ENCODE results near the gene FSTL5. TPM values are rescaled to one million over a fixed set of nuclear protein-coding genes. Genes with fewer than 3 reads are reported as not detected.

FSTL5 gene
- total RNA-seq, 1 donor from 2014 or later = not detected

GRCh38 chr4:161714022-161714751 is 449.6 kb downstream of the FSTL5 start:
- POLR2A ChIA-PET = no interaction called here
- intact Hi-C loops (cut with micrococcal nuclease) = no loop called here

GRCh38 chr4:161704653-161705052 is 459.1 kb downstream of the FSTL5 start:
- ATAC-seq (ENCODE audit: low read depth) = no peak
- CTCF ChIA-PET = no interaction called here
- Mint-ChIP-seq H3K36me3 (ENCODE audit: low read depth) (no peaks in the 10 kb centered on the region), H3K27me3 (no peaks in the 10 kb centered on the region), H3K4me1 (no peaks in the 10 kb centered on the region), H3K27ac (no peak overlapping the region), H3K9me3 (peaks cover 3% of the 10 kb centered on the region), H3K4me3 (no peak overlapping the region)
- intact Hi-C loops (cut with micrococcal nuclease) = no loop called here
- no peak for TF ChIP-seq CTCF (IDR thresholded peaks at IDR 0.05)
- POLR2A ChIA-PET = no interaction called here
- no peak for DNase-seq

More at GRCh38 chr4:161714022-161714751, 449.6 kb downstream of the FSTL5 start:
- DNase-seq (no peak), ATAC-seq (ENCODE audit: low read depth) (no peak)
- Mint-ChIP-seq H3K27ac (no peak overlapping the region), H3K9me3 (peaks cover 8% of the 10 kb centered on the region), H3K4me3 (no peak overlapping the region), H3K4me1 (no peaks in the 10 kb centered on the region), H3K27me3 (no peaks in the 10 kb centered on the region), H3K36me3 (ENCODE audit: low read depth) (no peaks in the 10 kb centered on the region)
- CTCF ChIA-PET = no interaction called here
- TF ChIP-seq CTCF (IDR thresholded peaks at IDR 0.05) = no peak

GRCh38 chr4:161704040-161704439 is 459.8 kb downstream of the FSTL5 start:
- Mint-ChIP-seq H3K27ac (no peak overlapping the region), H3K4me1 (no peaks in the 10 kb centered on the region), H3K4me3 (no peak overlapping the region), H3K27me3 (no peaks in the 10 kb centered on the region), H3K36me3 (ENCODE audit: low read depth) (no peaks in the 10 kb centered on the region), H3K9me3 (peaks cover 3% of the 10 kb centered on the region)
- TF ChIP-seq CTCF (IDR thresholded peaks at IDR 0.05) = no peak
- intact Hi-C loops (cut with micrococcal nuclease) = no loop called here
- ATAC-seq (ENCODE audit: low read depth) (no peak), DNase-seq (no peak)
- ChIA-PET POLR2A (no interaction called here), CTCF (no interaction called here)

GRCh38 chr4:161702287-161702686 is 461.5 kb downstream of the FSTL5 start:
- ChIA-PET POLR2A (no interaction called here), CTCF (no interaction called here)
- DNase-seq (no peak), ATAC-seq (ENCODE audit: low read depth) (no peak)
- Mint-ChIP-seq H3K4me1 (no peaks in the 10 kb centered on the region), H3K4me3 (no peak overlapping the region), H3K27me3 (no peaks in the 10 kb centered on the region), H3K36me3 (ENCODE audit: low read depth) (no peaks in the 10 kb centered on the region), H3K9me3 (peaks cover 5% of the 10 kb centered on the region), H3K27ac (no peak overlapping the region)
- no peak for TF ChIP-seq CTCF (IDR thresholded peaks at IDR 0.05)
- intact Hi-C loops (cut with micrococcal nuclease) = no loop called here

- ChIA-PET POLR2A (no interaction called here), CTCF (no interaction called here)
- no peak for DNase-seq
- no peak for ATAC-seq (ENCODE audit: low read depth)
- no peak overlapping the region for H3K27ac Mint-ChIP-seq
- H3K27me3 Mint-ChIP-seq = no peaks in the 10 kb centered on the region
- H3K4me1 Mint-ChIP-seq = no peaks in the 10 kb centered on the region
- intact Hi-C loops (cut with micrococcal nuclease) = no loop called here
- no peak overlapping the region for H3K4me3 Mint-ChIP-seq
- H3K36me3 Mint-ChIP-seq (ENCODE audit: low read depth) = no peaks in the 10 kb centered on the region
- H3K9me3 Mint-ChIP-seq = peaks cover 3% of the 10 kb centered on the region
- TF ChIP-seq CTCF (IDR thresholded peaks at IDR 0.05) = no peak
These were observed 466.9 kb downstream of the FSTL5 start for GRCh38 chr4:161696944-161697343.
